Measurements from ENCODE around the gene RNASE1. TPM values are rescaled to one million over a fixed set of nuclear protein-coding genes. Genes with fewer than 3 reads are reported as not detected.

Gene RNASE1
- total and polyA plus RNA-seq, 11 donors: 127 to 654 (median 242) TPM

GRCh38 chr14:20790464-20791116 is 12.1 kb downstream of the RNASE1 start:
- H3K4me1 ChIP-seq: peaks cover 0 to 31% (median 5%) of the 10 kb centered on the region in 12 donors
- H3K27me3 ChIP-seq: no peaks in the 10 kb centered on the region
- no peak overlapping the region for H3K4me3 ChIP-seq
- intact Hi-C loops (cut with DNase I): no loop called here
- H3K36me3 ChIP-seq: no peaks in the 10 kb centered on the region
- DNase-seq (no peak), ATAC-seq (no peak)
- TF ChIP-seq POLR2A (IDR thresholded peaks at IDR 0.05) (no peak), CTCF (IDR thresholded peaks at IDR 0.05) (no peak)
- 86 to 89% (median 87%) methylated on average over 13 of the region's 13 CpGs for WGBS, 4 donors
- peak overlapping the region in 4 of 12 donors; percentile 15 to 72 (median 62) for H3K27ac ChIP-seq
- no peaks in the 10 kb centered on the region for H3K9me3 ChIP-seq

GRCh38 chr14:20789230-20789813 is 13.3 kb downstream of the RNASE1 start:
- ATAC-seq (peak in 2 of 4 donors; percentile 36 to 60), DNase-seq (no peak)
- H3K9me3 ChIP-seq: no peaks in the 10 kb centered on the region
- H3K27me3 ChIP-seq: no peaks in the 10 kb centered on the region
- H3K36me3 ChIP-seq: no peaks in the 10 kb centered on the region
- intact Hi-C loops (cut with DNase I): no loop called here
- H3K27ac ChIP-seq: peak overlapping the region in 9 of 12 donors; percentile 4 to 72 (median 39)
- no peak overlapping the region for H3K4me3 ChIP-seq
- TF ChIP-seq CTCF (IDR thresholded peaks at IDR 0.05) (no peak), POLR2A (IDR thresholded peaks at IDR 0.05) (no peak)
- H3K4me1 ChIP-seq: peaks cover 0 to 21% (median 5%) of the 10 kb centered on the region in 12 donors
- 46 to 55% (median 48%) methylated on average over 3 of the region's 3 CpGs for WGBS, 4 donors

- Histone ChIP-seq H3K27ac (no peak overlapping the region), H3K4me3 (no peak overlapping the region), H3K9me3 (no peaks in the 10 kb centered on the region), H3K36me3 (no peaks in the 10 kb centered on the region), H3K4me1 (peaks cover 0 to 38% (median 8%) of the 10 kb centered on the region in 12 donors), H3K27me3 (no peaks in the 10 kb centered on the region)
- 64 to 83% (median 79%) methylated on average over 4 of the region's 4 CpGs for WGBS, 4 donors
- DNase-seq (no peak), ATAC-seq (no peak)
- TF ChIP-seq POLR2A (IDR thresholded peaks at IDR 0.05): no peak
- no peak for TF ChIP-seq CTCF (IDR thresholded peaks at IDR 0.05)
- intact Hi-C loops (cut with DNase I): no loop called here
Observed at GRCh38 chr14:20787025-20787424, 15.6 kb downstream of the RNASE1 start.

- intact Hi-C loops (cut with DNase I): no loop called here
- H3K4me3 ChIP-seq: peak overlapping the region in 9 of 12 donors; percentile 10 to 56 (median 33)
- ATAC-seq: peak in 3 of 4 donors; percentile 51 to 63 (median 54)
Observed at GRCh38 chr14:20782280-20782890, 20.3 kb downstream of the RNASE1 start.

More at GRCh38 chr14:20782280-20782890, 20.3 kb downstream of the RNASE1 start:
- WGBS, 4 donors: 24 to 41% (median 29%) methylated on average over 5 of the region's 5 CpGs
- TF ChIP-seq CTCF (IDR thresholded peaks at IDR 0.05) (no peak), POLR2A (IDR thresholded peaks at IDR 0.05) (no peak)
- Histone ChIP-seq H3K4me1 (peaks cover 0 to 52% (median 4%) of the 10 kb centered on the region in 12 donors), H3K27me3 (no peaks in the 10 kb centered on the region), H3K9me3 (no peaks in the 10 kb centered on the region), H3K36me3 (no peaks in the 10 kb centered on the region), H3K27ac (peak overlapping the region in 11 of 12 donors; percentile 0 to 92 (median 41))
- no peak for DNase-seq
